IMR-90 (cell line): ENCODE results near the gene EEPD1. TPM values are rescaled to one million over a fixed set of nuclear protein-coding genes. Genes with fewer than 3 reads are reported as not detected.

Experiments
- ATAC-seq: fragments of 200-7000 bp; cut with Tn5 transposase; 2 replicates; pipeline ENCODE4 v1.9.1; 2020; ENCODE audit warnings: low read depth, mild to moderate bottlenecking, moderate library complexity
- BruUV-seq: library from RNA; stranded (reverse); fragments of 400-500 nt; replicated peaks from 2 replicates; lab custom pipeline; 2021; lab: Mats Ljungman, UMichigan
- CTCF ChIA-PET: fragments of 300-600 bp; formaldehyde crosslinking; extraction: SDS; loops from one replicate; lab custom pipeline; 2021; ENCODE audit warnings: antibody characterized with exemption; lab: Yijun Ruan, JAX
- POLR2A ChIA-PET: fragments of 300-600 bp; sonication (Branson Sonifier 250); formaldehyde crosslinking; loops from one replicate; lab custom pipeline; 2022; ENCODE audit warnings: antibody characterized with exemption; ENCODE audit not compliant: unreplicated experiment; lab: Charles Lee
- DNase-seq: peaks from one replicate; pipeline ENCODE4 v3.0.0; 2013
- H2AFZ ChIP-seq: replicated peaks from 2 replicates; pipeline ENCODE3; 2013; ENCODE audit warnings: low read length, mild to moderate bottlenecking; ENCODE audit not compliant: poor library complexity
- H2AK5ac ChIP-seq: 2 replicates; pipeline ENCODE4 v1.6.1; 2013; ENCODE audit warnings: low read depth, low read length, inconsistent platforms
- H2AK9ac ChIP-seq: replicated peaks from 2 replicates; pipeline ENCODE3; 2013; ENCODE audit warnings: mild to moderate bottlenecking, low read depth, low read length, moderate library complexity; ENCODE audit not compliant: poor library complexity
- H2BK120ac ChIP-seq: 2 replicates; pipeline ENCODE4 v1.6.1; 2013; ENCODE audit warnings: low read depth, low read length, inconsistent platforms
- H2BK15ac ChIP-seq: 3 replicates; pipeline ENCODE4 v1.6.1; 2013; ENCODE audit warnings: low read depth, low read length, inconsistent platforms
- H2BK20ac ChIP-seq: 2 replicates; pipeline ENCODE4 v1.6.1; 2013; ENCODE audit warnings: low read depth, mild to moderate bottlenecking, inconsistent platforms, low read length, moderate library complexity
- H2BK5ac ChIP-seq: 2 replicates; pipeline ENCODE4 v1.6.1; 2013; ENCODE audit warnings: mild to moderate bottlenecking, low read depth, low read length, inconsistent platforms; ENCODE audit not compliant: poor library complexity, severe bottlenecking
- H3K14ac ChIP-seq: replicated peaks from 2 replicates; pipeline ENCODE4 v1.6.1; 2013; ENCODE audit warnings: low read depth, low read length, inconsistent platforms
- H3K18ac ChIP-seq: 2 replicates; pipeline ENCODE4 v1.6.1; 2013; ENCODE audit warnings: low read depth, low read length, control low read depth
- H3K23ac ChIP-seq: 2 replicates; pipeline ENCODE4 v1.6.1; 2013; ENCODE audit warnings: low read depth, low read length, inconsistent platforms
- H3K27ac ChIP-seq: 2 replicates; pipeline ENCODE4 v1.5.1; 2013; ENCODE audit warnings: mild to moderate bottlenecking, control low read depth, low read length; ENCODE audit not compliant: insufficient read depth
- H3K27me3 ChIP-seq: 2 replicates; pipeline ENCODE4 v1.6.1; 2013; ENCODE audit warnings: low read length; ENCODE audit not compliant: control insufficient read depth, insufficient read depth
- H3K36me3 ChIP-seq: 2 replicates; pipeline ENCODE4 v1.6.1; 2013; ENCODE audit warnings: low read length, mixed read lengths; ENCODE audit not compliant: control insufficient read depth, insufficient read depth
- H3K4ac ChIP-seq: 2 replicates; pipeline ENCODE4 v1.6.1; 2013; ENCODE audit warnings: low read depth, low read length, inconsistent platforms
- H3K4me1 ChIP-seq: 2 replicates; pipeline ENCODE4 v1.6.1; 2013; ENCODE audit warnings: low read length, mixed read lengths; ENCODE audit not compliant: control insufficient read depth, insufficient read depth
- H3K4me2 ChIP-seq: 2 replicates; pipeline ENCODE4 v1.6.1; 2013; ENCODE audit warnings: low read depth, mild to moderate bottlenecking, control low read depth, low read length, moderate library complexity
- H3K4me3 ChIP-seq: 2 replicates; pipeline ENCODE4 v1.5.1; 2013; ENCODE audit warnings: low read depth, mild to moderate bottlenecking, control low read depth, low read length, moderate library complexity; ENCODE audit not compliant: insufficient read depth
- H3K56ac ChIP-seq: 2 replicates; pipeline ENCODE4 v1.6.1; 2013; ENCODE audit warnings: low read length, inconsistent platforms; ENCODE audit not compliant: insufficient read depth; ENCODE audit errors: extremely low read depth
- H3K79me1 ChIP-seq, 2 experiments: 2 replicates each; pipeline ENCODE4 v1.6.1; 2013; ENCODE audit warnings: low read length in 2 of 2, inconsistent platforms in 1 of 2, low read depth in 1 of 2
- H3K9ac ChIP-seq: 2 replicates; pipeline ENCODE4 v1.6.1; 2013; ENCODE audit warnings: low read depth, low read length, control low read depth
- H3K9me1 ChIP-seq: 2 replicates; pipeline ENCODE4 v1.6.1; 2013; ENCODE audit warnings: low read length, inconsistent platforms; ENCODE audit not compliant: insufficient read depth
- H3K9me3 ChIP-seq: 2 replicates; pipeline ENCODE4 v1.6.1; 2013; ENCODE audit warnings: low read length; ENCODE audit not compliant: control insufficient read depth, insufficient read depth
- H4K20me1 ChIP-seq: 2 replicates; pipeline ENCODE4 v1.6.1; 2013; ENCODE audit warnings: low read length, inconsistent platforms; ENCODE audit not compliant: insufficient read depth
- H4K5ac ChIP-seq: 2 replicates; pipeline ENCODE4 v1.6.1; 2013; ENCODE audit warnings: mild to moderate bottlenecking, low read depth, low read length, control low read depth
- H4K8ac ChIP-seq, 2 experiments: 2 replicates each; pipeline ENCODE4 v1.6.1; 2013; ENCODE audit warnings: low read depth in 2 of 2, low read length in 2 of 2, control low read depth in 1 of 2, inconsistent platforms in 1 of 2
- H4K91ac ChIP-seq: 2 replicates; pipeline ENCODE4 v1.6.1; 2013; ENCODE audit warnings: low read depth, low read length, inconsistent platforms; ENCODE audit not compliant: insufficient read depth
- CEBPB ChIP-seq: IDR thresholded peaks from 2 replicates; pipeline ENCODE4 v1.6.1; 2012; ENCODE audit warnings: low read depth, low read length, improper control_type of control experiment
- NFE2L2 ChIP-seq: fragments of 150-350 bp; IDR thresholded peaks from 2 replicates; pipeline ENCODE4 v1.6.1; 2016; ENCODE audit warnings: low read depth, mild to moderate bottlenecking, low read length
- WGBS, 2 experiments: methylation state at CpG; one replicate each; pipeline versions ENCODE4 v1.1.5 to v1.1.7; 2013; ENCODE audit warnings: missing lambda C conversion rate in 2 of 2; ENCODE audit not compliant: insufficient read length in 1 of 2; ENCODE audit errors: extremely low coverage in 2 of 2; 5-methylcytosine and 5-hydroxymethylcytosine counted together
- dilution Hi-C: fragments of 300-500 bp; cut with HindIII; formaldehyde crosslinking; loops from one replicate; pipeline ENCODE4 v1.14.3; 2018; ENCODE audit warnings: low sequenced_read_pairs; ENCODE audit not compliant: unreplicated experiment
- in situ Hi-C: fragments of 300-500 bp; cut with MboI; formaldehyde crosslinking; loops from 3 replicates; pipeline ENCODE4 v1.14.3; 2019; ENCODE audit warnings: low sequenced_read_pairs, inconsistent platforms, mixed read lengths
- intact Hi-C: fragments of 100-400 bp; cut with micrococcal nuclease; formaldehyde crosslinking; loops from 2 replicates; pipeline ENCODE4 v1.10.0; 2022
- polyA plus RNA-seq, 3 experiments: library from polyadenylated mRNA; depleted of rRNA; stranded (reverse); fragments of >200 nt; gene quantifications; 2 replicates each; pipeline ENCODE4 v1.2.3, GENCODE V29; 2012; ENCODE audit warnings: low replicate concordance in 1 of 3
- total RNA-seq: library from RNA; depleted of rRNA; stranded (reverse); fragments of >200 nt; gene quantifications from 2 replicates; pipeline ENCODE4 v1.2.3, GENCODE V29; 2012

Gene EEPD1
- total and polyA plus RNA-seq, 2 of the 4 experiments (the other 2 are of a cell fraction) = 7.3 to 15.2 TPM

GRCh38 chr7:36278620-36279172, 125.6 kb downstream of the EEPD1 start:
- H4K8ac ChIP-seq = peak overlapping the region in 1 of 2 experiments; percentile 52; a peak in 1 of 4 replicates
- ChIA-PET CTCF (no interaction called here), POLR2A (no interaction called here)
- in situ Hi-C loops (no loop called here), intact Hi-C loops (no loop called here), dilution Hi-C loops (no loop called here)
- H2AK9ac ChIP-seq = no peak overlapping the region
- peaks cover 16% of the 10 kb centered on the region for H3K9me1 ChIP-seq
- no peaks in the 10 kb centered on the region for H3K9me3 ChIP-seq
- no TSS peak for BruUV-seq
- H4K5ac ChIP-seq = peak overlapping the region; percentile 19
- H4K91ac ChIP-seq = peak overlapping the region; percentile 36; the same call in 1 of the 2 replicates
- peaks cover 4% of the 10 kb centered on the region; the same call in 1 of the 2 replicates for H3K36me3 ChIP-seq
- 0 out of 2 replicates have a peak overlapping the region, but pooled peaks have one; percentile 23 for H3K14ac ChIP-seq
- WGBS, 2 experiments = 0% methylated on average over 1 of the region's 7 CpGs; no CpG with 5 or more reads in 1 of the 2 experiments
- H3K27ac ChIP-seq = peak overlapping the region; percentile 24; the same call in 1 of the 2 replicates
- H3K23ac ChIP-seq = no peak overlapping the region
- H4K20me1 ChIP-seq = no peaks in the 10 kb centered on the region
- no peak overlapping the region for H3K9ac ChIP-seq
- H3K27me3 ChIP-seq = no peaks in the 10 kb centered on the region
- H3K79me1 ChIP-seq = peaks cover 5 to 27% of the 10 kb centered on the region in 2 experiments; a peak in 3 of 4 replicates
- H3K56ac ChIP-seq = no peak overlapping the region
- peak overlapping the region; percentile 13; the same call in 1 of the 3 replicates for H2BK15ac ChIP-seq
- H2BK5ac ChIP-seq = no peak overlapping the region
- H3K4me2 ChIP-seq = peak overlapping the region; percentile 72
- H3K4me3 ChIP-seq = no peak overlapping the region
- no peak overlapping the region for H2AFZ ChIP-seq
- peak overlapping the region; percentile 18; the same call in 1 of the 2 replicates for H2AK5ac ChIP-seq
- H2BK120ac ChIP-seq = peak overlapping the region; percentile 53
- H3K4me1 ChIP-seq = peaks cover 42% of the 10 kb centered on the region
- H2BK20ac ChIP-seq = peak overlapping the region; percentile 35
- peak overlapping the region; percentile 22 for H3K4ac ChIP-seq
- DNase-seq (peak; percentile 89), ATAC-seq (peak; percentile 83)
- H3K18ac ChIP-seq = peak overlapping the region; percentile 29
- TF ChIP-seq CEBPB (0 out of 2 replicates have a peak, but pooled peaks have one; percentile 5), NFE2L2 (no peak)
